Measurements from ENCODE around the gene KATNAL2.
A peak's percentile ranks its signal among the peaks of the same experiment; 100 is the strongest.

GRCh38 chr18:46917803-46918600, 600 bp downstream of the KATNAL2 start:
- TF ChIP-seq POLR2A (IDR thresholded peaks at IDR 0.05; ENCODE audit: low read length) (peak; percentile 55), GATA1 (IDR thresholded peaks at IDR 0.05; ENCODE audit: low read depth, low read length) (no peak)
